Neural cell (in vitro differentiated cells): ENCODE results near the gene CCT3.

ENCODE experiments used
- EP300 ChIP-seq: fragments of 450-650 bp; conservative IDR thresholded peaks from 2 replicates; pipeline ENCODE4 v1.6.1; 2014; ENCODE audit warnings: antibody characterized with exemption, mild to moderate bottlenecking, moderate library complexity; ENCODE audit not compliant: poor library complexity, severe bottlenecking
- EZH2 ChIP-seq: fragments of 200-600, 300-800 bp; shearing (Covaris generic), sonication (generic); IDR thresholded peaks from 2 replicates; pipeline ENCODE4 v1.6.1; 2014; ENCODE audit warnings: antibody characterized with exemption, low read length, borderline replicate concordance, mild to moderate bottlenecking; ENCODE audit not compliant: insufficient read depth, poor library complexity, severe bottlenecking
- POLR2AphosphoS5 ChIP-seq: IDR thresholded peaks from 2 replicates; pipeline ENCODE4 v1.6.1; 2012
- TAF1 ChIP-seq: IDR thresholded peaks from 2 replicates; pipeline ENCODE4 v1.6.1; 2012; ENCODE audit warnings: low read depth
- TF ChIP-seq, protein P1 (sequence below): fragments of 450-650 bp; IDR thresholded peaks from 2 replicates; pipeline ENCODE4 v1.5.1; 2014; ENCODE audit warnings: antibody characterized with exemption, mild to moderate bottlenecking, moderate library complexity; ENCODE audit not compliant: poor library complexity, severe bottlenecking
- TF ChIP-seq, protein P2 (sequence below): IDR thresholded peaks from 2 replicates; pipeline ENCODE4 v1.6.1; 2012; ENCODE audit warnings: borderline replicate concordance

- TF ChIP-seq, protein P1, sequence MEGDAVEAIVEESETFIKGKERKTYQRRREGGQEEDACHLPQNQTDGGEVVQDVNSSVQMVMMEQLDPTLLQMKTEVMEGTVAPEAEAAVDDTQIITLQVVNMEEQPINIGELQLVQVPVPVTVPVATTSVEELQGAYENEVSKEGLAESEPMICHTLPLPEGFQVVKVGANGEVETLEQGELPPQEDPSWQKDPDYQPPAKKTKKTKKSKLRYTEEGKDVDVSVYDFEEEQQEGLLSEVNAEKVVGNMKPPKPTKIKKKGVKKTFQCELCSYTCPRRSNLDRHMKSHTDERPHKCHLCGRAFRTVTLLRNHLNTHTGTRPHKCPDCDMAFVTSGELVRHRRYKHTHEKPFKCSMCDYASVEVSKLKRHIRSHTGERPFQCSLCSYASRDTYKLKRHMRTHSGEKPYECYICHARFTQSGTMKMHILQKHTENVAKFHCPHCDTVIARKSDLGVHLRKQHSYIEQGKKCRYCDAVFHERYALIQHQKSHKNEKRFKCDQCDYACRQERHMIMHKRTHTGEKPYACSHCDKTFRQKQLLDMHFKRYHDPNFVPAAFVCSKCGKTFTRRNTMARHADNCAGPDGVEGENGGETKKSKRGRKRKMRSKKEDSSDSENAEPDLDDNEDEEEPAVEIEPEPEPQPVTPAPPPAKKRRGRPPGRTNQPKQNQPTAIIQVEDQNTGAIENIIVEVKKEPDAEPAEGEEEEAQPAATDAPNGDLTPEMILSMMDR = no peak
- TF ChIP-seq EP300 = no peak
- TF ChIP-seq EZH2 = no peak
- TF ChIP-seq POLR2AphosphoS5 = no peak
- TF ChIP-seq, protein P2, sequence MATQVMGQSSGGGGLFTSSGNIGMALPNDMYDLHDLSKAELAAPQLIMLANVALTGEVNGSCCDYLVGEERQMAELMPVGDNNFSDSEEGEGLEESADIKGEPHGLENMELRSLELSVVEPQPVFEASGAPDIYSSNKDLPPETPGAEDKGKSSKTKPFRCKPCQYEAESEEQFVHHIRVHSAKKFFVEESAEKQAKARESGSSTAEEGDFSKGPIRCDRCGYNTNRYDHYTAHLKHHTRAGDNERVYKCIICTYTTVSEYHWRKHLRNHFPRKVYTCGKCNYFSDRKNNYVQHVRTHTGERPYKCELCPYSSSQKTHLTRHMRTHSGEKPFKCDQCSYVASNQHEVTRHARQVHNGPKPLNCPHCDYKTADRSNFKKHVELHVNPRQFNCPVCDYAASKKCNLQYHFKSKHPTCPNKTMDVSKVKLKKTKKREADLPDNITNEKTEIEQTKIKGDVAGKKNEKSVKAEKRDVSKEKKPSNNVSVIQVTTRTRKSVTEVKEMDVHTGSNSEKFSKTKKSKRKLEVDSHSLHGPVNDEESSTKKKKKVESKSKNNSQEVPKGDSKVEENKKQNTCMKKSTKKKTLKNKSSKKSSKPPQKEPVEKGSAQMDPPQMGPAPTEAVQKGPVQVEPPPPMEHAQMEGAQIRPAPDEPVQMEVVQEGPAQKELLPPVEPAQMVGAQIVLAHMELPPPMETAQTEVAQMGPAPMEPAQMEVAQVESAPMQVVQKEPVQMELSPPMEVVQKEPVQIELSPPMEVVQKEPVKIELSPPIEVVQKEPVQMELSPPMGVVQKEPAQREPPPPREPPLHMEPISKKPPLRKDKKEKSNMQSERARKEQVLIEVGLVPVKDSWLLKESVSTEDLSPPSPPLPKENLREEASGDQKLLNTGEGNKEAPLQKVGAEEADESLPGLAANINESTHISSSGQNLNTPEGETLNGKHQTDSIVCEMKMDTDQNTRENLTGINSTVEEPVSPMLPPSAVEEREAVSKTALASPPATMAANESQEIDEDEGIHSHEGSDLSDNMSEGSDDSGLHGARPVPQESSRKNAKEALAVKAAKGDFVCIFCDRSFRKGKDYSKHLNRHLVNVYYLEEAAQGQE = no peak
- no peak for TF ChIP-seq TAF1
Observed at GRCh38 chr1:156359249-156359648, 21.2 kb upstream of the CCT3 start.
